ENCODE results near the gene CDH4.
"Not testable (repeated sequence)": the region's sequence is repeated elsewhere in the genome, so short reads cannot be mapped to it uniquely, and the experiment has no call there.

CDH4 gene

DNA sequence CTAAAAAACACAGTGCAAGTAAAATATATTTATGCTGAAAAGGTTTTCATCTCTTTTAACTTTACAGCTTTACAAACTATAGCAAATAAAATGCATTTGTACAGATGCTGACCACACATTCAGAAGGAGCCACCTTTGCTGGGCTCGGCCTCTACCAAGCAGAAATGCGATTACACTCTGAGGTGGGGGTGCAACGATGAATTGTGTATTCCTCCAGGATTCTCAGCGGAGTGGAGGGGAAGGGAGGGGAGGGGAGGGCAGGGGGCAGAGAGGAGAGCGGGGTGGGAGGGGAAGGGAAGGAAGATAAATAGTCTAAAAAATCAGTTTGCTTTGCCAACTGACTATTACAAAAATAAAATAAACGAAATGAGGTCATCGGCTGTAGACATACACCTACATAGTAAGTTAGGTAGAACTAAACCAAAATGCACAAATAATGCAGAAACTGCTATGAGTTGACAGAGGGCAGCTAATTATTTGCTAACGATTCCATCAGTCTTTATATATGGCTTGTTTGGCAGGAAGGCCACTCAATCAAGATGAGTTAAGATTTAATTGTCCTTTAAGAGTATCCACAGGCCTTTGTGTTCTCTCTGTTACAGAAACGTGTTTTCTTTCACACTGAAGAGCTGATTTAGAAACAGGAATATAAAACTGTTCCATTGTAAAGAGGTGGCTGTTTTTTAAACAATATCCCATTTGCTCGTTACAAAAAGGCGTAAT, 723.5 kb downstream of the CDH4 start:
- DNase-seq (ENCODE audit: low read depth in 2 of 2) = no peak

- DNase-seq (ENCODE audit: low read depth in 2 of 2) = no peak
These were observed 724.2 kb downstream of the CDH4 start for GRCh38 chr20:61976263-61976643.

DNA sequence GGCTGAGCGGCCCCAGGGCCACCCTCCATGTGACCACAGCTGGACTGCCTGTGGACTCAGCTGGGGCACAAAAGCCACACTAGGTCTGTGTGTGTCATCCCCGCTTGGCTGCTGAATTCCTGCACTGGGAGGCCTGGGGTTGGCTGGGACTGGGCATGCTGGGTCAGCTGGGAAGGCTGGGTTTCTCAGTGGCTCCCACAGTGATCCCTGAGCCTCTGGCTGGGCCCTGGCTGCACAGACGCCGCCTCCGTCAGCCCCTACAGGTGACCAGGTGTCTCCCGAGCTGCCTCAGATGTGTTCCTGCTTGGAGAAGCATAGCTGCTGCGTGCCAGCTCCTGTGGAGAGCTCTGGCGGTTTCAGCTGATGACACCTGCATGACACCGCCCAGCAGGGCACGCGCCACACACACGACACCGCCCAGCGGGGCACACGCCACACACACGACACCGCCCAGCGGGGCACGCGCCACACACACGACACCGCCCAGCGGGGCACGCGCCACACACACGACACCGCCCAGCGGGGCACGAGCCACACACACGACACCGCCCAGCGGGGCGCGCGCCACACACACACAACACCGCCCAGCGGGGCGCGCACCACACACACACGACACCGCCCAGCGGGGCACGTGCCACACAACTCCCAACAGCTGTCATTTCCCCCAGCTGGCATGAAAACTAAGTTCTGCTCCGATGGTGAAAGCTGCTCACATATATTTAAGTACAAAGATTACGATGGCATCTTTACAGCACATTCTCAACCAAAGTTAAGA, 724.8 kb downstream of the CDH4 start:
- no peak for DNase-seq (ENCODE audit: low read depth in 2 of 2)

DNA sequence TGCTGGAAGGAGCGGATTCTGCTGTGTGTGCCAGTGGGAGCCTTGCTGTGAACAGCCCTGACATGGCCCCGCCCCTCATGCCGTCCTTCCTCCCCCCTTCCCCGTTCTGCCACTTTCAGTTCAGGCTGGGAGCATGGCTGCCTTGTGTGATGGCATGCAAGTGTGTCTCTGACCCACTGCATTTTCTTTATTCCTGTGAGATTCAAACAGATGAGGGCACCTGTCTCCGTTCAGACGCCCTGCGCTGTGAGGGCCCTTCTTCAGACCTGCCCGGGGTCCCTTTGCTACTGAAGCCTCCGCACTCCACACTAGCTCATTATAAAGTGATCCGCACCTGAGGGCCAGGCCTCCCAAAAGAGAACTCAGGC, 725.3 kb downstream of the CDH4 start:
- DNase-seq (ENCODE audit: low read depth in 2 of 2) = no peak

- no peak for DNase-seq (ENCODE audit: low read depth in 2 of 2)
These were observed 726.4 kb downstream of the CDH4 start for GRCh38 chr20:61978491-61978890.

DNA sequence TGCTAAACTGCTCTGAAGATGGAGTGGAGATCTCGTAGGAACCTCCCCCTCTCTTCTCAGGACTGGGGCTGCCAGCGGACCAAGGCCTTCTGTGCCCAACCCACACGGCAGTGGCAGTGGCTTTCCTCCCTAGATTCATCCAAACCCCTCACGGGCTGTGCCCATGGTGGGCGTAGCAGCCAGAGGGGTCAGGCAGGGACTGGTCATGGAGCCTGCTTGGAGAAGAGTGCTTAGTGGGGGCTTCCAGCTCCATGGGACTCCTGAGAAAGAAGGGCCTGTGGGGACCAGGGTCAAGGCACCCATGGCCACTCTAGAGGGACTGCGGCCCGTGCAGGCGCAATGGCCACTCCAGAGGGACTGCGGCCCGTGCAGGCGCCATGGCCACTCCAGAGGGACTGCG, 727.0 kb downstream of the CDH4 start:
- no peak for DNase-seq (ENCODE audit: low read depth in 2 of 2)

DNA sequence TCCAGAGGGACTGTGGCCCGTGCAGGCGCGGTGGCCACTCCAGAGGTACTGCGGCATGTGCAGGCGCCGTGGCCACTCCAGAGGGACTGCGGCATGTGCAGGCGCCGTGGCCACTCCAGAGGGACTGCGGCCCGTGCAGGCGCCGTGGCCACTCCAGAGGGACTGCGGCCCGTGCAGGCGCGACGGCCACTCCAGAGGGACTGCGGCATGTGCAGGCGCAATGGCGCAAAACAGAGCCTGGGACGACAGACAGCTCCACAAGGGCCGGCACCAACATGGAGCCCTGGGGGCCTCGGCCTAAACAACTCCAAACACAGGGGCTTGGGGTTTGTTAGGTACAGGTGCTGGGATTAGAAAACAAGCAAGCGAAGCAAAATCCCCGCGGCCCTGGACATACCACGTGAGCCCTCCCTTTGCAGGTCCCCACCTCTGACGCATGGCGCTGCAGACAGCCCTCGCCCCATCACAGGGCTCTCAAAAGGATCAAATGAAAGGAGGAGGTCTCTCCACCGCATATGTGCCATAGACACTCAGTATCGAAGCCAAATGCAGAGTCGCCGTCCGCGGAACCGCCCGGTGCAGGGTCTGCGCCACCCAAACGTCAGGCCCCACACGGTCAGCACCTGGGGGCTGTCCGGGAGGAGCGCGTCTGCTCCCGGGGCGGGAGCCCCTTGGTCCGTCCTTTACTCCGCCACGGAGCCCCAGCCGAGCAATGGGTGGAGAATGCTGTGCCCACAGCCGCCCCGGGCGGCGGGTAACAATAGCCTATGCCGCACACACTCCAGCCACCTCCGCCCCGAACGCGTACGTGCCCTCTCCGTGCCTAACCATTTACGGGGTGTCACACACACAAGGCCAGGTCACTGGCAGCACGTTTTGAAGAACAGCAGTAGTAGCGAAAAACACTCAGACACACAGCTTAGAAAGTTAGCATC, 727.9 kb downstream of the CDH4 start:
- DNase-seq (ENCODE audit: low read depth in 2 of 2) = no peak

GRCh38 chr20:61980647-61981583, 728.9 kb downstream of the CDH4 start:
- DNase-seq (ENCODE audit: low read depth in 2 of 2) = no peak

DNA sequence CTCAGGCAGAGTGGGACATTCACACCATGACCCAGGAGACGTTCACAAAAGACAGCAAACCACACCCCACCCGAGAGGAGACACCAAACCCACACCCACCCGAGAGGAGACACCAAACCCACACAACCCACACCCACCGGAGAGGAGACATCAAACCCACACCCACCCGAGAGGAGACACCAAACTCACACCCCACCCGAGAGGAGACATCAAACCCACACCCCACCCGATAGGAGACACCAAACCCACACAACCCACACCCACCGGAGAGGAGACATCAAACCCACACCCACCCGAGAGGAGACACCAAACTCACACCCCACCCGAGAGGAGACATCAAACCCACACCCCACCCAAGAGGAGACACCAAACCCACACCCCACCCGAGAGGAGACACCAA, 729.6 kb downstream of the CDH4 start:
- not testable (repeated sequence) for DNase-seq (ENCODE audit: low read depth in 2 of 2)

DNA sequence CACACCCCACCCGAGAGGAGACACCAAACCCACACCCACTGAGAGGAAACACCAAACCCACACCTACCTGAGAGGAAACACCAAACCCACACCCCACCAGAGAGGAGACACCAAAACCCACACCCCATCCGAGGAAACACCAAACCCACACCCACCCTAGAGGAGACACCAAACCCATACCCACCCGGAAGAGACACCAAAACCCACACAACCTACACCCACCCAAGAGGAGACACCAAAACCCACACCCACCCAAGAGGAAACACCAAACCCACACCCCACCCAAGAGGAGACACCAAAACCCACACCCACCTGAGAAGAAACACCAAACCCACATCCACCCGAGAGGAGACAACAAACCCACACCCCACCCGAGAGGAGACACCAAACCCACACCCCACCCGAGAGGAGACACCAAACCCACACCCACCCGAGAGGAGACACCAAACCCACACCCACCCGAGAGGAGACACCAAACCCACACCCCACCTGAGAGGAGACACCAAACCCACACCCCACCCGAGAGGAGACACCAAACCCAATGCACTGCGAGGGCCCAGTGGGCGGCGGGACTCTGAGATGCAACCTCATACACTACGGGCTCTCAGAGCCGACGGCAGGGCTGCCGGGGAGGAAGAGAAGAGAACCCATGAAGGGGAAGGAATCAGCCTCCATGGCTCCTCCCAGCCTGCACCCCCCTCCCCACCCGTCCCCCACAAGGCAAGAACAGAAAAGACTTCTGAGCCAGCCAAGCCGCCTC, 730.3 kb downstream of the CDH4 start:
- DNase-seq (ENCODE audit: low read depth in 2 of 2) = no peak

- no peak for DNase-seq (ENCODE audit: low read depth in 2 of 2)
These were observed 730.9 kb downstream of the CDH4 start for GRCh38 chr20:61982951-61983315.

GRCh38 chr20:61983965-61984364, 731.9 kb downstream of the CDH4 start:
- no peak for DNase-seq (ENCODE audit: low read depth in 2 of 2)

- DNase-seq (ENCODE audit: low read depth in 2 of 2) = not testable (repeated sequence)
These were observed 732.4 kb downstream of the CDH4 start for GRCh38 chr20:61984431-61984830.

GRCh38 chr20:61985096-61985495, 733.0 kb downstream of the CDH4 start:
- no peak for DNase-seq (ENCODE audit: low read depth in 2 of 2)

DNA sequence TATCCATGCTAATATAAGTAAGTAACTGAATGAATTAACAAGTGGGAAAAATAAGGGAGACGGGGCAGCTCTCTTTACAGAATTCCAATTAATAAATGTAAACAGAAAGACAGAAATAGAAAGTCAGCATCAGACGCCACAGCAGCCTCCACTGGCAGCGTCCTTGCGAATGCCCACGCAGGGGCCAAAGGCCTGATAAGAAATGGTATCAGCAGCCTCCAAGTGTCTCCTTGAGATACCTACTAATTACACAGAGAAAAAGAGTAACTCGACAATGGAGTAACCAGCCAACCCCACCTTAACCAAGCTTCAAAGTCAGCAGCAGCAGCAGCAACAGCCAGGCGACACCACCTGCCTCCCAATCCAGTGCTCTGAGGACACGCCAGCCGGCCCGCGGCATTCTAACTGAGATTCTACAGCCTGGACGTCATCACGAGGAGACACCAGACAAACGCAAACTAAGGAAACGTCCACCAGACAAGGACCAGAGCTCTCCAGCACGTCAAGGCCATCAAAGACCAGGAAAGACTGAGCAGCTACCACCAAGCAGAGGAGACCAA, 734.8 kb downstream of the CDH4 start:
- DNase-seq (ENCODE audit: low read depth in 2 of 2) = no peak

DNA sequence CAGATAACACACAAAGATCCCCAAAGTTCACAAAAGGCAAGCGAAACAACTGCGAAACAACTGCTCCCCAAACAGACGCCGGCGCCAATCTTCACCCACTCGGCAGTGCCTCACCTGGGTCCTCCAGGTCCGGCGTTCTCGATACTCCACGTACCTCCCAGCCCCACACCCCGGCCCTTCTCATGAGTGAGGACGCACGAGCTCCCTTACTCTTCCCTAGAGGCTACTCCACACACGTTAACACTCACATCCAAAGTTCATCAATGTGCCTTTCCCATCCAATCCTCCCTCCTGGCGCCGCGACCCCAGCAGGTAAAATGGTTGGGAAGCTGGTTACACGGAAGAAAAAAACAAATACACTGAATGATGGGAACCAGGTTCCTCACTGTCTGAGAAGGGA, 736.6 kb downstream of the CDH4 start:
- DNase-seq (ENCODE audit: low read depth in 2 of 2) = no peak

- DNase-seq (ENCODE audit: low read depth in 2 of 2) = no peak
These were observed 737.7 kb downstream of the CDH4 start for GRCh38 chr20:61989741-61990140.

Data from stimulated activated CD4-positive, alpha-beta T cell treated with anti-CD3 and anti-CD28 coated beads, Interleukin-4, amount 100 ng/mL, for 48 hours (primary cell).